ENCODE measurements around the gene SLC8B1.

Gene SLC8B1

DNA sequence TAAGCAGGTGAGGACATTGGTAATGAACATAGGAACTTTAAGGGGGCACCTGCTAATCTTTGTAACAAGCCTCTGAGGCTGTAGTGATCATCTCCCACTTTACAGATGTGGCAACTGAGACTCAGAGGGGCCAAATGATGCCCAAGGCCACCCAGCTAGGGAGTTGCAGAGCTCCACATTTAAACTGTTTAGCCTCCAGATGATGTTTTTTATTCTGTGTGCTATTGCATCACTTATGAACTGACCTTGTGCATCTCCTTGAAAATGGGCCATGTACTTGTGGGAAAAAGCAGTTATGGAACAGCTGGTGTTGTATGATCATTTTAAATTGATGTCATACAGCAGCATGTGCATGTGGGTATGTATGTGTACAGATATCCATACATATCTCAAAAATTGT is 72.2 kb downstream of the SLC8B1 start:
- TF ChIP-seq, protein P1, sequence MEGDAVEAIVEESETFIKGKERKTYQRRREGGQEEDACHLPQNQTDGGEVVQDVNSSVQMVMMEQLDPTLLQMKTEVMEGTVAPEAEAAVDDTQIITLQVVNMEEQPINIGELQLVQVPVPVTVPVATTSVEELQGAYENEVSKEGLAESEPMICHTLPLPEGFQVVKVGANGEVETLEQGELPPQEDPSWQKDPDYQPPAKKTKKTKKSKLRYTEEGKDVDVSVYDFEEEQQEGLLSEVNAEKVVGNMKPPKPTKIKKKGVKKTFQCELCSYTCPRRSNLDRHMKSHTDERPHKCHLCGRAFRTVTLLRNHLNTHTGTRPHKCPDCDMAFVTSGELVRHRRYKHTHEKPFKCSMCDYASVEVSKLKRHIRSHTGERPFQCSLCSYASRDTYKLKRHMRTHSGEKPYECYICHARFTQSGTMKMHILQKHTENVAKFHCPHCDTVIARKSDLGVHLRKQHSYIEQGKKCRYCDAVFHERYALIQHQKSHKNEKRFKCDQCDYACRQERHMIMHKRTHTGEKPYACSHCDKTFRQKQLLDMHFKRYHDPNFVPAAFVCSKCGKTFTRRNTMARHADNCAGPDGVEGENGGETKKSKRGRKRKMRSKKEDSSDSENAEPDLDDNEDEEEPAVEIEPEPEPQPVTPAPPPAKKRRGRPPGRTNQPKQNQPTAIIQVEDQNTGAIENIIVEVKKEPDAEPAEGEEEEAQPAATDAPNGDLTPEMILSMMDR (IDR thresholded peaks at IDR 0.05; ENCODE audit: low read depth, low read length, missing control alignments): no peak
- no peak overlapping the region for H3K4me3 ChIP-seq (replicated peaks; ENCODE audit: low read depth, low read length)
- no peak for DNase-seq (ENCODE audit: extremely low read depth, low read depth)

GRCh38 chr12:113261847-113262470 is 73.0 kb downstream of the SLC8B1 start:
- TF ChIP-seq, protein P1 (IDR thresholded peaks at IDR 0.05; ENCODE audit: low read depth, low read length, missing control alignments): no peak
- H3K4me3 ChIP-seq (replicated peaks; ENCODE audit: low read depth, low read length): no peak overlapping the region
- no peak for DNase-seq (ENCODE audit: extremely low read depth, low read depth)

DNA sequence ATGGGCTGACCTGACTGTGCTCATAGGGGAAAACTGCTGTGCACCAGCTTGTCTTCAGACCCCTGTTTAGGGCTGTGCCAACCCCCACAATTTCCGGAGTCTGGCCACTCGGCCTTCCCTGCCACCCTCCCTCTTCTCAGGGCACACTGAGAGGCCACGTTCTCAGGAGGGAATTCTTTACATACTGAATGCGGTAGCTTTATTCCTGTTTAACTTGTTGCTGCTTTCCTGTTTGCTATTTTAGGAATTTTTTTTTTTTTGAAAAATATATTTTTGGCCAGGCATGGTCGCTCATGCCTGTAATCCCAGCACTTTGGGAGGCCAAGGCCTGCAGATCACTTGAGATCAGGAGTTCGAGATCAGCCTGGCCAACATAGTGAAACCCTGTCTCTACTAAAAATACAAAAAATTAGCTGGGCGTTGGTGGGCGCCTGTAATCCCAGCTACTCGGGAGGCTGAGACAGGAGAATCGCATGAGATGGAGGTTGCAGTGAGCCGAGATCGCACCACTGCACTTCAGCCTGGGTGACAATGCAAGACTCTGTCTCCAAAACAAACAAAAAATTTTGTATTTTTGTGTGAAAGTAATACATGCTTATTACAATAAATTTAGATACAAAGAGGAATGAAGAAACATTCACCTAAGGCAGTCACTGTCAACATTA is 74.1 kb downstream of the SLC8B1 start:
- H3K4me3 ChIP-seq (replicated peaks; ENCODE audit: low read depth, low read length): no peak overlapping the region
- TF ChIP-seq, protein P1 (IDR thresholded peaks at IDR 0.05; ENCODE audit: low read depth, low read length, missing control alignments): no peak
- DNase-seq (ENCODE audit: extremely low read depth, low read depth): no peak

- no peak for DNase-seq (ENCODE audit: extremely low read depth, low read depth)
- TF ChIP-seq, protein P1 (IDR thresholded peaks at IDR 0.05; ENCODE audit: low read depth, low read length, missing control alignments): no peak
- H3K4me3 ChIP-seq (replicated peaks; ENCODE audit: low read depth, low read length): no peak overlapping the region
These were observed 74.8 kb downstream of the SLC8B1 start for GRCh38 chr12:113260127-113260526.

DNA sequence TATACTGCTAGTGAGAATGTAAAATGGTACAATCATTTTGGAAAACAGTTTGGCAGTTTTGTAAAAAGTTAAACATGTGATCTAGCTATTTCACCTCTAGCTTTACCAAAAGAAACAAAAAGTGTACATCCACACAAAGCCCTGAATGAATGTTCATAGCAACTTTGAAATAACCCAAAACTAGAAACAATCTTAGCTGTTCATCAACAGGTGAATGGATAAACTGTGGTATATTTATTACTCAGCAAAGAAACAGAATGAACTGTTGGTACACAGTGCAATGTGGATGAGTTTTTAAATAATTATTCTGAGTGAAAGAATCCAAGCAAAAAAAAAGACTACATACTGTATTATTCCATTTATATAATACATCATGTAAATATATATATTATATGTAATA is 77.3 kb downstream of the SLC8B1 start:
- no peak for DNase-seq (ENCODE audit: extremely low read depth, low read depth)
- H3K4me3 ChIP-seq (replicated peaks; ENCODE audit: low read depth, low read length): no peak overlapping the region
- TF ChIP-seq, protein P1 (IDR thresholded peaks at IDR 0.05; ENCODE audit: low read depth, low read length, missing control alignments): no peak

DNA sequence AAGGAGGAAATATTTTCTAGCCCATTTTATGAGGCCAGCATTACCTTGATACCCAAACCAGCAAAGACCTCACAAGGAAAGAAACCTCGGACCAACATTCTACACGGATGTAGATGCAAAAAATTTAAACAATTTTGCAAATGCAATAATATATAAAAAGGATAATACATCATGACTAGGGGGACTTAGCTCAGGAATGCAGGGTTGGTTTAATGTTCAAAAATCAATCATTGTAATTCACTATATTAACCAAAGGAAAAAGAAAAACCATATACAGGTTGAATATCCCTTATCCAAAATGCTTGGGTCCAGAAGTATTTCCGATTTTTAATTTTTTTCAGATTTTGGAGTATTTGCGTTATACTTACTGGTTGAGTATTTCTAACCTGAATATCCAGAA is 80.6 kb downstream of the SLC8B1 start:
- DNase-seq (ENCODE audit: extremely low read depth, low read depth): no peak
- no peak overlapping the region for H3K4me3 ChIP-seq (replicated peaks; ENCODE audit: low read depth, low read length)
- TF ChIP-seq, protein P1 (IDR thresholded peaks at IDR 0.05; ENCODE audit: low read depth, low read length, missing control alignments): no peak
